H1 (cell line): ENCODE results near the gene TIMP1. TPM values are rescaled to one million over a fixed set of nuclear protein-coding genes. Genes with fewer than 3 reads are reported as not detected.

Source experiments
- CTCF ChIA-PET: fragments of 300-600 bp; sonication (Branson Sonifier 250); formaldehyde crosslinking; loops from one replicate; lab custom pipeline; 2021; ENCODE audit not compliant: partially characterized antibody; lab: Charles Lee
- POLR2A ChIA-PET: fragments of 300-600 bp; sonication (Branson Sonifier 250); formaldehyde crosslinking; loops from one replicate; lab custom pipeline; 2021; ENCODE audit warnings: inconsistent platforms; ENCODE audit not compliant: partially characterized antibody; lab: Charles Lee
- DNase-seq, 2 experiments: peaks; one replicate each; pipeline versions ENCODE4 v3.0.0 to v3.0.0-alpha.2; 2010 to 2022; ENCODE audit warnings: low spot score in 2 of 2, low read depth in 1 of 2, mixed read lengths in 1 of 2
- FAIRE-seq: peaks from 2 replicates; lab custom pipeline; 2011; peaks lifted over from hg19 to GRCh38; lab: Jason Lieb, UNC
- H2AFZ ChIP-seq: 2 replicates; pipeline ENCODE4 v1.8.1; 2012; ENCODE audit warnings: low read length, inconsistent platforms
- H2AK5ac ChIP-seq: 2 replicates; pipeline ENCODE4 v1.6.1; 2013; ENCODE audit warnings: low read depth, low read length
- H2BK120ac ChIP-seq: replicated peaks from 2 replicates; pipeline ENCODE3; 2013; ENCODE audit warnings: low read depth, low read length, inconsistent platforms
- H2BK12ac ChIP-seq: 2 replicates; pipeline ENCODE4 v1.6.1; 2013; ENCODE audit warnings: low read depth, low read length
- H2BK15ac ChIP-seq: 2 replicates; pipeline ENCODE4 v1.6.1; 2013; ENCODE audit warnings: low read length
- H2BK20ac ChIP-seq: 2 replicates; pipeline ENCODE4 v1.6.1; 2013; ENCODE audit warnings: low read length
- H2BK5ac ChIP-seq: 2 replicates; pipeline ENCODE4 v1.6.1; 2013; ENCODE audit warnings: low read depth, low read length
- H3K14ac ChIP-seq: 2 replicates; pipeline ENCODE4 v1.6.1; 2013; ENCODE audit warnings: inconsistent platforms; ENCODE audit not compliant: insufficient read length
- H3K18ac ChIP-seq: 2 replicates; pipeline ENCODE4 v1.6.1; 2013; ENCODE audit warnings: low read length; ENCODE audit errors: extremely low read depth
- H3K23ac ChIP-seq: 2 replicates; pipeline ENCODE4 v1.6.1; 2013; ENCODE audit warnings: inconsistent platforms; ENCODE audit not compliant: insufficient read length
- H3K23me2 ChIP-seq: 2 replicates; pipeline ENCODE4 v1.6.1; 2013; ENCODE audit warnings: low read depth, low read length
- H3K27ac ChIP-seq: 2 replicates; pipeline ENCODE4 v1.6.1; 2011; ENCODE audit warnings: low read depth, low read length, inconsistent platforms
- H3K27me3 ChIP-seq, 4 experiments: replicated peaks in 1 of 4; 1 replicate in 1 of 4; 2 replicates in 3 of 4; pipeline versions ENCODE4 v1.6.1 to v1.8.1; 2011 to 2013; ENCODE audit warnings: low read length in 3 of 4, mild to moderate bottlenecking in 3 of 4, inconsistent platforms in 2 of 4, mixed read lengths in 2 of 4, moderate library complexity in 1 of 4; ENCODE audit not compliant: control insufficient read depth in 3 of 4, insufficient read depth in 3 of 4; ENCODE audit errors: extremely low read depth in 1 of 4
- H3K36me3 ChIP-seq, 4 experiments: 2 replicates each; pipeline versions ENCODE4 v1.6.1 to v1.8.1; 2011 to 2013; ENCODE audit warnings: mild to moderate bottlenecking in 4 of 4, low read length in 3 of 4, moderate library complexity in 2 of 4, control low read depth in 1 of 4, inconsistent platforms in 1 of 4; ENCODE audit not compliant: insufficient read depth in 4 of 4, control insufficient read depth in 2 of 4
- H3K4ac ChIP-seq: replicated peaks from 2 replicates; pipeline ENCODE3; 2013; ENCODE audit warnings: low read length, low read depth, mixed read lengths, inconsistent platforms; ENCODE audit not compliant: insufficient read length
- H3K4me1 ChIP-seq, 4 experiments: replicated peaks in 1 of 4; 1 replicate in 1 of 4; 2 replicates in 3 of 4; pipeline versions ENCODE4 v1.6.1 to v1.8.1; 2011 to 2013; ENCODE audit warnings: low read length in 3 of 4, inconsistent platforms in 2 of 4, mixed read lengths in 1 of 4; ENCODE audit not compliant: insufficient read depth in 4 of 4, control insufficient read depth in 3 of 4
- H3K4me2 ChIP-seq, 2 experiments: 2 replicates each; pipeline versions ENCODE4 v1.6.1 to v1.8.1; 2011 to 2013; ENCODE audit warnings: low read depth in 2 of 2, low read length in 2 of 2, control low read depth in 1 of 2, inconsistent platforms in 1 of 2, mild to moderate bottlenecking in 1 of 2; ENCODE audit not compliant: insufficient read depth in 1 of 2
- H3K4me3 ChIP-seq, 4 experiments: fragments of 200-600, 300-600 bp in 1 of 4; sonication (generic), shearing (Covaris generic), sonication (Bioruptor Twin) in 1 of 4; 2 replicates each; pipeline versions ENCODE4 v1.5.1 to v1.8.1; 2011 to 2016; ENCODE audit warnings: low read length in 4 of 4, low read depth in 3 of 4, control low read depth in 2 of 4, inconsistent platforms in 2 of 4, mild to moderate bottlenecking in 2 of 4, mixed read lengths in 1 of 4, moderate library complexity in 1 of 4; ENCODE audit not compliant: insufficient read depth in 2 of 4; ENCODE audit errors: extremely low read depth in 1 of 4
- H3K56ac ChIP-seq: replicated peaks from 2 replicates; pipeline ENCODE3; 2013; ENCODE audit warnings: low read depth, mild to moderate bottlenecking, mixed read lengths, low read length, inconsistent platforms; ENCODE audit not compliant: insufficient read length
- H3K79me1 ChIP-seq: 2 replicates; pipeline ENCODE4 v1.6.1; 2013; ENCODE audit warnings: low read depth, low read length, control low read depth
- H3K79me2 ChIP-seq, 2 experiments: 2 replicates each; pipeline versions ENCODE4 v1.6.1 to v1.8.1; 2012 to 2013; ENCODE audit warnings: low read length in 2 of 2, mild to moderate bottlenecking in 2 of 2, inconsistent platforms in 1 of 2; ENCODE audit not compliant: insufficient read depth in 2 of 2, control insufficient read depth in 1 of 2
- H3K9ac ChIP-seq, 4 experiments: replicated peaks in 1 of 4; 1 replicate in 1 of 4; 2 replicates in 3 of 4; pipeline versions ENCODE4 v1.6.1 to v1.8.1; 2011 to 2013; ENCODE audit warnings: low read depth in 3 of 4, low read length in 3 of 4, control low read depth in 2 of 4, mild to moderate bottlenecking in 2 of 4, moderate library complexity in 2 of 4, inconsistent platforms in 1 of 4; ENCODE audit errors: extremely low read depth in 1 of 4
- H3K9me3 ChIP-seq, 2 experiments: 2 replicates each; pipeline versions ENCODE4 v1.6.1 to v1.8.1; 2012 to 2013; ENCODE audit warnings: mild to moderate bottlenecking in 2 of 2, moderate library complexity in 2 of 2, control low read depth in 1 of 2, inconsistent platforms in 1 of 2, low read depth in 1 of 2, low read length in 1 of 2, mixed read lengths in 1 of 2; ENCODE audit not compliant: insufficient read depth in 2 of 2
- H4K20me1 ChIP-seq, 2 experiments: replicated peaks in 1 of 2; 2 replicates each; pipeline versions ENCODE3 to v1.8.1; 2011 to 2013; ENCODE audit warnings: inconsistent platforms in 2 of 2, low read length in 2 of 2, mild to moderate bottlenecking in 1 of 2; ENCODE audit not compliant: insufficient read depth in 2 of 2, control insufficient read depth in 1 of 2
- H4K5ac ChIP-seq: 2 replicates; pipeline ENCODE4 v1.6.1; 2013; ENCODE audit warnings: low read length, low read depth, mixed read lengths, inconsistent platforms; ENCODE audit not compliant: insufficient read length
- H4K8ac ChIP-seq: 2 replicates; pipeline ENCODE4 v1.8.0; 2013; ENCODE audit warnings: mild to moderate bottlenecking, moderate library complexity, low read length, inconsistent platforms; ENCODE audit not compliant: insufficient read depth; ENCODE audit errors: extremely low read depth
- H4K91ac ChIP-seq: replicated peaks from 2 replicates; pipeline ENCODE3; 2013; ENCODE audit warnings: low read length, mixed read lengths, inconsistent platforms; ENCODE audit not compliant: insufficient read length
- EGR1 ChIP-seq: IDR thresholded peaks from 2 replicates; pipeline ENCODE4 v1.6.1; 2011; ENCODE audit warnings: low read depth, low read length, borderline replicate concordance
- EZH2 ChIP-seq: fragments of 200-600 bp; sonication (generic); IDR thresholded peaks from 2 replicates; pipeline ENCODE4 v1.7.1; 2012; ENCODE audit warnings: low read depth, mild to moderate bottlenecking, moderate library complexity, low read length, inconsistent platforms; ENCODE audit not compliant: severe bottlenecking
- MAFK ChIP-seq: IDR thresholded peaks from 2 replicates; pipeline ENCODE4 v1.6.1; 2012; ENCODE audit warnings: low read depth, mild to moderate bottlenecking, improper control_type of control experiment, low read length
- POLR2AphosphoS5 ChIP-seq: IDR thresholded peaks from 2 replicates; pipeline ENCODE4 v1.6.1; 2011; ENCODE audit warnings: low read depth, low read length
- RAD21 ChIP-seq, 2 experiments: IDR thresholded peaks in 1 of 2; conservative IDR thresholded peaks in 1 of 2; 2 replicates each; pipeline ENCODE4 v1.6.1; 2011; ENCODE audit warnings: low read depth in 2 of 2, low read length in 2 of 2, improper control_type of control experiment in 1 of 2, inconsistent platforms in 1 of 2, mild to moderate bottlenecking in 1 of 2, moderate library complexity in 1 of 2
- SRF ChIP-seq: IDR thresholded peaks from 2 replicates; pipeline ENCODE4 v1.6.1; 2011; ENCODE audit warnings: mild to moderate bottlenecking, low read depth, low read length, moderate library complexity
- TCF12 ChIP-seq: IDR thresholded peaks from 2 replicates; pipeline ENCODE4 v1.6.1; 2011; ENCODE audit warnings: low read depth, mild to moderate bottlenecking, low read length
- WGBS, 2 experiments: shearing (Covaris generic) in 1 of 2; methylation state at CpG; one replicate each; pipeline versions ENCODE4 v1.1.6 to v1.1.7; 2013 to 2015; ENCODE audit warnings: low lambda C conversion rate in 2 of 2, mixed read lengths in 2 of 2, inconsistent platforms in 1 of 2, low coverage in 1 of 2, missing lambda C conversion rate in 1 of 2; ENCODE audit not compliant: insufficient replicate concordance in 2 of 2, insufficient coverage in 1 of 2, insufficient read length in 1 of 2; ENCODE audit errors: extremely low coverage in 1 of 2, missing lambda C conversion rate in 1 of 2; 5-methylcytosine and 5-hydroxymethylcytosine counted together
- polyA plus RNA-seq, 7 experiments: library from polyadenylated mRNA; depleted of rRNA in 3 of 7; stranded (reverse) in 5 of 7; unstranded in 2 of 7; fragments of >200 nt in 5 of 7; fragments of 200-250 nt in 2 of 7; gene quantifications; 1 replicate in 5 of 7; 2 replicates in 1 of 7; 4 replicates in 1 of 7; pipeline versions ENCODE4 v1.2.1 to v1.2.3, GENCODE V29; 2011 to 2013; ENCODE audit warnings: missing spikeins in 2 of 7, mixed read lengths in 2 of 7
- total RNA-seq: library from RNA; stranded (reverse); fragmentation: NEBNext Ultra II Directional; extraction: Animal tissue kit (Norgen Biotek cat#: 25700); gene quantifications from 2 replicates; pipeline ENCODE4 v1.2.1, GENCODE V29; 2021
- TF ChIP-seq, protein P1 (sequence below), 3 experiments: IDR thresholded peaks; 1 replicate in 2 of 3; 2 replicates in 1 of 3; pipeline versions ENCODE4 v1.5.1 to v1.6.1; 2011; ENCODE audit warnings: low read length in 3 of 3, mild to moderate bottlenecking in 3 of 3, inconsistent platforms in 2 of 3, low read depth in 1 of 3, moderate library complexity in 1 of 3; ENCODE audit not compliant: insufficient read depth in 1 of 3; ENCODE audit errors: control extremely low read depth in 1 of 3
- TF ChIP-seq, protein P2 (sequence below): IDR thresholded peaks from 2 replicates; pipeline ENCODE4 v1.6.1; 2012; ENCODE audit warnings: inconsistent platforms

The TIMP1 gene
- total and polyA plus RNA-seq, 2 of the 8 experiments (the other 6 are each of a cell fraction or from before 2014, with no cell fraction given) = 58.6 to 142 TPM

DNA sequence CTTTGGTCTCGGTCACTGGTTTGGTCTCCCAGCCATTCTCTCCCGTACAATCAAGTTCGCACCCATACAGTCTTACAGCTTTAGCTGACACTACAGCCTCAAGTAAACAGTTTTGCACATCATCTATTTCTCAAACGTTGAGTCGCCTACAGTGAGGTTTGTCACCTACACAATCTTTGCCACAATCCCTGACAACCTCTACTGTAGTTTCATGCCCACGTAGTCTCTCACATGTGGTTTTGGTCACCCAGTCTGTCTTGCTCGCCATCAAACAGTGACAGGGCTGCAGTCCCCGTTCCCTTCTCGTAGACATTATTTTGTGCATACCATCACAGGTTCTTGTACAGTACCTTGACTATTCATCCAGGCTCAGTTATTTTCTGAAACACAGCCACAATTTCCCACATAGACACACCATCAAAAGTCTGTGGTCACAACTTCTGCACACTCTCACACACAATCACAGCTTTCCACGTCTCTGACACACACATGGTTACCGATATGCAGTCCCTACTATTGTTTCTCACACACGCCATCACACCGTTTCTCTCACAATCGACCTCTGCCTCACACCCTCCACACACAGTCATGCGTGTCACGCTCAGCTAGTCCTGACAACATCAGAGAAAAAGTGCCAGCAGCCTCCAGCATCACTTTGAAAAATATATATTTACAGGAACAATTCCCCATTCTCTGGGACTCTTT, 52.8 kb downstream of the TIMP1 start:
- Histone ChIP-seq H3K23me2 (no peaks in the 10 kb centered on the region; the same call in 1 of the 2 replicates), H2BK12ac (no peak overlapping the region), H2BK20ac (no peak overlapping the region), H2BK15ac (no peak overlapping the region), H4K5ac (no peak overlapping the region), H3K27ac (no peak overlapping the region), H3K4me2 (no peak overlapping the region), H4K20me1 (no peaks in the 10 kb centered on the region), H3K9ac (no peak overlapping the region; a peak in 1 of 7 replicates), H3K27me3 (no peaks in the 10 kb centered on the region), H3K14ac (no peak overlapping the region), H3K9me3 (no peaks in the 10 kb centered on the region), H2AFZ (no peak overlapping the region), H2BK5ac (no peak overlapping the region), H3K4ac (no peak overlapping the region), H3K36me3 (peaks cover 0 to 24% (median 13%) of the 10 kb centered on the region in 4 experiments; a peak in 5 of 8 replicates), H3K4me1 (peaks cover 0 to 3% (median 0%) of the 10 kb centered on the region in 4 experiments; a peak in 2 of 7 replicates), H3K23ac (no peak overlapping the region), H4K91ac (no peak overlapping the region), H4K8ac (no peak overlapping the region), H2AK5ac (no peak overlapping the region), H2BK120ac (no peak overlapping the region), H3K79me1 (no peaks in the 10 kb centered on the region), H3K56ac (no peak overlapping the region), H3K79me2 (no peaks in the 10 kb centered on the region), H3K18ac (no peak overlapping the region), H3K4me3 (no peak overlapping the region)
- 96 to 100% methylated on average over 3 to 16 of the region's 16 CpGs for WGBS, 2 experiments
- no peak for FAIRE-seq
- DNase-seq = no peak
- POLR2A ChIA-PET = interaction anchor here (0.7 to 1.1 kb wide), 2 partner anchors 11 to 1089 kb away, joined by 3 read pairs; no protein-coding TSS in a partner anchor
- CTCF ChIA-PET = interaction anchor here (2.9 kb wide), 1 partner anchor 9 kb away, joined by 15 read pairs; no protein-coding TSS in a partner anchor
- no peak for TF ChIP-seq SRF
- no peak for TF ChIP-seq POLR2AphosphoS5
- TF ChIP-seq EGR1 = no peak
- no peak for TF ChIP-seq EZH2
- TF ChIP-seq MAFK = no peak
- TF ChIP-seq, protein P1, sequence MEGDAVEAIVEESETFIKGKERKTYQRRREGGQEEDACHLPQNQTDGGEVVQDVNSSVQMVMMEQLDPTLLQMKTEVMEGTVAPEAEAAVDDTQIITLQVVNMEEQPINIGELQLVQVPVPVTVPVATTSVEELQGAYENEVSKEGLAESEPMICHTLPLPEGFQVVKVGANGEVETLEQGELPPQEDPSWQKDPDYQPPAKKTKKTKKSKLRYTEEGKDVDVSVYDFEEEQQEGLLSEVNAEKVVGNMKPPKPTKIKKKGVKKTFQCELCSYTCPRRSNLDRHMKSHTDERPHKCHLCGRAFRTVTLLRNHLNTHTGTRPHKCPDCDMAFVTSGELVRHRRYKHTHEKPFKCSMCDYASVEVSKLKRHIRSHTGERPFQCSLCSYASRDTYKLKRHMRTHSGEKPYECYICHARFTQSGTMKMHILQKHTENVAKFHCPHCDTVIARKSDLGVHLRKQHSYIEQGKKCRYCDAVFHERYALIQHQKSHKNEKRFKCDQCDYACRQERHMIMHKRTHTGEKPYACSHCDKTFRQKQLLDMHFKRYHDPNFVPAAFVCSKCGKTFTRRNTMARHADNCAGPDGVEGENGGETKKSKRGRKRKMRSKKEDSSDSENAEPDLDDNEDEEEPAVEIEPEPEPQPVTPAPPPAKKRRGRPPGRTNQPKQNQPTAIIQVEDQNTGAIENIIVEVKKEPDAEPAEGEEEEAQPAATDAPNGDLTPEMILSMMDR (IDR thresholded peaks at IDR 0.05; ENCODE audit: control extremely low read depth in 1 of 3, insufficient read depth in 1 of 3, low read depth in 1 of 3, low read length in 3 of 3) = no peak
- no peak for TF ChIP-seq TCF12
- TF ChIP-seq, protein P2, sequence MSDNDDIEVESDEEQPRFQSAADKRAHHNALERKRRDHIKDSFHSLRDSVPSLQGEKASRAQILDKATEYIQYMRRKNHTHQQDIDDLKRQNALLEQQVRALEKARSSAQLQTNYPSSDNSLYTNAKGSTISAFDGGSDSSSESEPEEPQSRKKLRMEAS = no peak
- TF ChIP-seq RAD21 (IDR thresholded peaks at IDR 0.05 in 1 of 2, conservative IDR thresholded peaks at IDR 0.05 in 1 of 2; ENCODE audit: low read depth in 2 of 2, low read length in 2 of 2) = no peak
